Tibial nerve (tissue), 3 donors: Measurements from ENCODE around the gene PSMF1.

Experiments used
- CTCF ChIP-seq, 5 experiments: fragments of 200-600 bp in 3 of 5; fragments of 450-650 bp in 2 of 5; sonication (generic) in 3 of 5; IDR thresholded peaks; one replicate each; pipeline ENCODE4 v1.5.1; 2016 to 2019; ENCODE audit warnings: antibody characterized with exemption in 5 of 5, mild to moderate bottlenecking in 3 of 5, moderate library complexity in 2 of 5
- POLR2A ChIP-seq, 2 donors: fragments of 450-650 bp; IDR thresholded peaks; one replicate each; pipeline ENCODE4 v1.6.1; 2017; ENCODE audit warnings: antibody characterized with exemption in 2 of 2, mild to moderate bottlenecking in 2 of 2, moderate library complexity in 2 of 2

- TF ChIP-seq CTCF (IDR thresholded peaks at IDR 0.05) (no peak), POLR2A (IDR thresholded peaks at IDR 0.05) (no peak)
Observed at GRCh38 chr20:1155342-1155741, 36.9 kb downstream of the PSMF1 start.
